Measurements from ENCODE around the gene SELENOO. TPM values are rescaled to one million over a fixed set of nuclear protein-coding genes. Genes with fewer than 3 reads are reported as not detected.

The SELENOO gene
- total RNA-seq, 1 experiment from 2014 or later, result 29.6 TPM

GRCh38 chr22:50252082-50253045 lies 51.6 kb downstream of the SELENOO start:
- Histone ChIP-seq H3K79me2 (ENCODE audit: insufficient read depth, low read length) (peaks cover 25% of the 10 kb centered on the region), H3K36me3 (ENCODE audit: control insufficient read depth in 1 of 2, insufficient read depth in 2 of 2, low read length in 2 of 2) (peaks cover 0 to 11% of the 10 kb centered on the region in 2 experiments; a peak in 2 of 4 replicates), H3K4me3 (replicated peaks in 1 of 2; ENCODE audit: low read depth in 1 of 2, low read length in 2 of 2) (no peak overlapping the region), H3K9me3 (ENCODE audit: control insufficient read depth in 1 of 2, insufficient read depth in 1 of 2, low read depth in 1 of 2, low read length in 2 of 2) (no peaks in the 10 kb centered on the region), H3K27ac (ENCODE audit: low read depth, low read length) (peak overlapping the region; percentile 99), H3K4me1 (ENCODE audit: control insufficient read depth in 1 of 2, insufficient read depth in 2 of 2, low read length in 2 of 2) (peaks cover 12 to 45% of the 10 kb centered on the region in 2 experiments; a peak in 3 of 4 replicates), H3K4me2 (ENCODE audit: low read length) (peak overlapping the region; percentile 98), H3K27me3 (ENCODE audit: insufficient read depth, low read length) (no peaks in the 10 kb centered on the region), H2AFZ (ENCODE audit: low read depth, low read length, poor library complexity, severe bottlenecking) (no peak overlapping the region), H3K9ac (ENCODE audit: low read length) (peak overlapping the region; percentile 96), H3K9me2 (ENCODE audit: insufficient read depth) (no peaks in the 10 kb centered on the region), H4K20me1 (ENCODE audit: insufficient read depth) (no peaks in the 10 kb centered on the region)
- DNase-seq (ENCODE audit: low read depth, low spot score), result no peak
- POLR2A ChIA-PET, result interaction anchor here (0.6 to 1.7 kb wide), 4 partner anchors 9 to 76 kb away, joined by 3 to 5 read pairs (median 4); partner anchors contain the start of gene MAPK12
- RAD21 ChIA-PET (ENCODE audit: low non-redundant PET in 1 of 2, low total read pairs in 2 of 2, uncharacterized antibody in 2 of 2, unreplicated experiment in 2 of 2), result interaction anchor here (0.6 to 1.3 kb wide), 4 partner anchors 72 to 114 kb away, joined by 3 to 5 read pairs (median 4); no protein-coding TSS in a partner anchor
- intact Hi-C loops (cut with micrococcal nuclease), result loop anchor here (1.0 to 5.0 kb wide), 3 partner anchors 90 to 245 kb away; no protein-coding TSS in a partner anchor
- no TSS peak for BruUV-seq (replicated peaks)
- CTCF ChIA-PET, result interaction anchor here (0.6 to 3.0 kb wide), 9 partner anchors 9 to 369 kb away, joined by 3 to 17 read pairs (median 6); partner anchors contain the start of gene MAPK12
- no peak for TF ChIP-seq ZBTB33 (IDR thresholded peaks at IDR 0.05; ENCODE audit: extremely low read depth, insufficient replicate concordance, low read length)
- TF ChIP-seq RAD21 (IDR thresholded peaks at IDR 0.05; ENCODE audit: low read depth), result peak; percentile 94
- peak; percentile 75 to 92 (median 75) for TF ChIP-seq CTCF (IDR thresholded peaks at IDR 0.05 in 2 of 3, conservative IDR thresholded peaks at IDR 0.05 in 1 of 3; ENCODE audit: borderline replicate concordance in 1 of 3, insufficient read depth in 1 of 3, low read depth in 2 of 3, low read length in 2 of 3)
- peak; percentile 70 for ATAC-seq

Data from HCT116 (cell line).